ENCODE data around the gene B4GALT5. TPM values are rescaled to one million over a fixed set of nuclear protein-coding genes. Genes with fewer than 3 reads are reported as not detected.

B4GALT5 gene
- total RNA-seq, 1 experiment from 2014 or later, result 65.0 TPM

- H3K27ac Mint-ChIP-seq (ENCODE audit: unreplicated experiment), result no peak overlapping the region
- Histone ChIP-seq H3K36me3 (ENCODE audit: control insufficient read depth, insufficient read depth, low read length) (peaks cover 16% of the 10 kb centered on the region), H3K4me1 (no peaks in the 10 kb centered on the region), H3K27me3 (replicated peaks; ENCODE audit: control insufficient read depth, insufficient read depth, low read length) (no peaks in the 10 kb centered on the region), H3K9me3 (no peaks in the 10 kb centered on the region), H3K4me3 (ENCODE audit: low read depth, low read length) (no peak overlapping the region)
- DNase-seq, result no peak
- POLR2A ChIA-PET, result no interaction called here
- no peak for TF ChIP-seq CTCF (IDR thresholded peaks at IDR 0.05; ENCODE audit: insufficient read depth in 1 of 2, low read depth in 1 of 2, low read length in 1 of 2, severe bottlenecking in 1 of 2, unreplicated experiment in 1 of 2)
- intact Hi-C loops (cut with micrococcal nuclease; ENCODE audit: unreplicated experiment), result no loop called here
- no peaks in the 10 kb centered on the region for H3K4me1 Mint-ChIP-seq (ENCODE audit: low read depth, unreplicated experiment)
- H3K27me3 Mint-ChIP-seq (ENCODE audit: insufficient read depth, unreplicated experiment), result no peaks in the 10 kb centered on the region
- H3K9me3 Mint-ChIP-seq (ENCODE audit: unreplicated experiment), result no peaks in the 10 kb centered on the region
- no peak overlapping the region for H3K4me3 Mint-ChIP-seq (ENCODE audit: unreplicated experiment)
- CTCF ChIA-PET, result interaction anchor here (0.6 kb wide), 1 partner anchor 128 kb away, joined by 3 read pairs; no protein-coding TSS in a partner anchor
- BruUV-seq (replicated peaks), result no TSS peak
- peaks cover 86% of the 10 kb centered on the region for H3K36me3 Mint-ChIP-seq (ENCODE audit: insufficient read depth, unreplicated experiment)
These were observed 64.0 kb downstream of the B4GALT5 start for GRCh38 chr20:49649672-49650071.

GRCh38 chr20:49647550-49647949 is 66.1 kb downstream of the B4GALT5 start:
- TF ChIP-seq CTCF (IDR thresholded peaks at IDR 0.05; ENCODE audit: insufficient read depth in 1 of 2, low read depth in 1 of 2, low read length in 1 of 2, severe bottlenecking in 1 of 2, unreplicated experiment in 1 of 2), result no peak
- no peaks in the 10 kb centered on the region for H3K9me3 ChIP-seq
- H3K4me3 Mint-ChIP-seq (ENCODE audit: unreplicated experiment), result no peak overlapping the region
- POLR2A ChIA-PET, result no interaction called here
- no TSS peak for BruUV-seq (replicated peaks)
- H3K36me3 Mint-ChIP-seq (ENCODE audit: insufficient read depth, unreplicated experiment), result peaks cover 86% of the 10 kb centered on the region
- H3K4me1 Mint-ChIP-seq (ENCODE audit: low read depth, unreplicated experiment), result no peaks in the 10 kb centered on the region
- peak overlapping the region; percentile 1 for H3K27ac Mint-ChIP-seq (ENCODE audit: unreplicated experiment)
- CTCF ChIA-PET, result no interaction called here
- no peaks in the 10 kb centered on the region for H3K9me3 Mint-ChIP-seq (ENCODE audit: unreplicated experiment)
- peaks cover 11% of the 10 kb centered on the region for H3K36me3 ChIP-seq (ENCODE audit: control insufficient read depth, insufficient read depth, low read length)
- H3K4me3 ChIP-seq (ENCODE audit: low read depth, low read length), result no peak overlapping the region
- no peaks in the 10 kb centered on the region for H3K27me3 ChIP-seq (replicated peaks; ENCODE audit: control insufficient read depth, insufficient read depth, low read length)
- no peaks in the 10 kb centered on the region for H3K27me3 Mint-ChIP-seq (ENCODE audit: insufficient read depth, unreplicated experiment)
- no peaks in the 10 kb centered on the region for H3K4me1 ChIP-seq
- intact Hi-C loops (cut with micrococcal nuclease; ENCODE audit: unreplicated experiment), result no loop called here
- DNase-seq, result no peak

GRCh38 chr20:49646528-49646927 is 67.2 kb downstream of the B4GALT5 start:
- Mint-ChIP-seq H3K27ac (ENCODE audit: unreplicated experiment) (no peak overlapping the region), H3K4me3 (ENCODE audit: unreplicated experiment) (no peak overlapping the region), H3K27me3 (ENCODE audit: insufficient read depth, unreplicated experiment) (no peaks in the 10 kb centered on the region), H3K4me1 (ENCODE audit: low read depth, unreplicated experiment) (no peaks in the 10 kb centered on the region), H3K36me3 (ENCODE audit: insufficient read depth, unreplicated experiment) (peaks cover 86% of the 10 kb centered on the region), H3K9me3 (ENCODE audit: unreplicated experiment) (no peaks in the 10 kb centered on the region)
- H3K4me3 ChIP-seq (ENCODE audit: low read depth, low read length), result no peak overlapping the region
- no peaks in the 10 kb centered on the region for H3K9me3 ChIP-seq
- BruUV-seq (replicated peaks), result no TSS peak
- no peaks in the 10 kb centered on the region for H3K27me3 ChIP-seq (replicated peaks; ENCODE audit: control insufficient read depth, insufficient read depth, low read length)
- no peak for TF ChIP-seq CTCF (IDR thresholded peaks at IDR 0.05; ENCODE audit: insufficient read depth in 1 of 2, low read depth in 1 of 2, low read length in 1 of 2, severe bottlenecking in 1 of 2, unreplicated experiment in 1 of 2)
- H3K4me1 ChIP-seq, result no peaks in the 10 kb centered on the region
- no peak for DNase-seq
- peaks cover 8% of the 10 kb centered on the region for H3K36me3 ChIP-seq (ENCODE audit: control insufficient read depth, insufficient read depth, low read length)
- ChIA-PET POLR2A (no interaction called here), CTCF (no interaction called here)
- intact Hi-C loops (cut with micrococcal nuclease; ENCODE audit: unreplicated experiment), result no loop called here

All from Caco-2 (cell line).